ENCODE measurements around the gene APOF.
A peak's percentile ranks its signal among the peaks of the same experiment; 100 is the strongest.
"Not testable (repeated sequence)": the region's sequence is repeated elsewhere in the genome, so short reads cannot be mapped to it uniquely, and the experiment has no call there.

Gene APOF

GRCh38 chr12:56366948-56367347 is 4.3 kb upstream of the APOF start:
- DNase-seq = no peak

- DNase-seq = no peak
These were observed 1.0 kb downstream of the APOF start for GRCh38 chr12:56361487-56362129.

GRCh38 chr12:56359851-56360767 is 2.5 kb downstream of the APOF start, which contains the start of gene STAT2:
Gene STAT2 (minus strand): TSS chr12:56360107. CDS start chr12:56356571, 3,536 bp downstream.
- peak; percentile 100 for DNase-seq

- peak; percentile 91 for DNase-seq
These were observed 3.7 kb downstream of the APOF start for GRCh38 chr12:56358836-56359532.

- DNase-seq = no peak
These were observed 11.3 kb downstream of the APOF start for GRCh38 chr12:56351325-56351724.

- no peak for DNase-seq
These were observed 12.0 kb downstream of the APOF start for GRCh38 chr12:56350662-56351061.

- no peak for DNase-seq
These were observed 13.9 kb downstream of the APOF start for GRCh38 chr12:56348776-56349175.

GRCh38 chr12:56347255-56347654 is 15.4 kb downstream of the APOF start:
- not testable (repeated sequence) for DNase-seq

GRCh38 chr12:56346675-56347074 is 16.0 kb downstream of the APOF start:
- DNase-seq = no peak

- not testable (repeated sequence) for DNase-seq
These were observed 20.4 kb downstream of the APOF start for GRCh38 chr12:56342290-56342689.

- no peak for DNase-seq
These were observed 21.0 kb downstream of the APOF start for GRCh38 chr12:56341616-56342015.

GRCh38 chr12:56339158-56339422 is 23.6 kb downstream of the APOF start:
- no peak for DNase-seq

- no peak for DNase-seq
These were observed 24.1 kb downstream of the APOF start, which contains the start of gene IL23A for GRCh38 chr12:56338308-56339157. Gene IL23A (plus strand): TSS chr12:56338884. CDS start chr12:56339045, 161 bp downstream.

- peak; percentile 5 for DNase-seq
These were observed 24.9 kb downstream of the APOF start for GRCh38 chr12:56337753-56338251.

GRCh38 chr12:56336361-56337167 is 26.1 kb downstream of the APOF start:
- no peak for DNase-seq

GRCh38 chr12:56335527-56335926 is 27.1 kb downstream of the APOF start:
- DNase-seq = not testable (repeated sequence)

- no peak for DNase-seq
These were observed 28.2 kb downstream of the APOF start for GRCh38 chr12:56334490-56334793.

GRCh38 chr12:56333679-56334489 is 28.8 kb downstream of the APOF start, which contains the start of gene PAN2:
Gene PAN2 (minus strand): TSS chr12:56334000. CDS start chr12:56333094, 906 bp downstream.
- peak; percentile 96 for DNase-seq

GRCh38 chr12:56333197-56333678 is 29.4 kb downstream of the APOF start:
- DNase-seq = no peak

- no peak for DNase-seq
These were observed 30.0 kb downstream of the APOF start for GRCh38 chr12:56332512-56333196.
